GM21360 (cell line): Measurements from ENCODE around the gene HENMT1.
"Not testable (repeated sequence)": the region's sequence is repeated elsewhere in the genome, so short reads cannot be mapped to it uniquely, and the experiment has no call there.

ENCODE experiments used
- ATAC-seq: cut with Tn5 transposase; IDR thresholded peaks from one replicate; pipeline ENCODE4 v1.9.1; 2021; ENCODE audit warnings: mild to moderate bottlenecking, moderate library complexity; ENCODE audit not compliant: unreplicated experiment

Gene HENMT1

DNA sequence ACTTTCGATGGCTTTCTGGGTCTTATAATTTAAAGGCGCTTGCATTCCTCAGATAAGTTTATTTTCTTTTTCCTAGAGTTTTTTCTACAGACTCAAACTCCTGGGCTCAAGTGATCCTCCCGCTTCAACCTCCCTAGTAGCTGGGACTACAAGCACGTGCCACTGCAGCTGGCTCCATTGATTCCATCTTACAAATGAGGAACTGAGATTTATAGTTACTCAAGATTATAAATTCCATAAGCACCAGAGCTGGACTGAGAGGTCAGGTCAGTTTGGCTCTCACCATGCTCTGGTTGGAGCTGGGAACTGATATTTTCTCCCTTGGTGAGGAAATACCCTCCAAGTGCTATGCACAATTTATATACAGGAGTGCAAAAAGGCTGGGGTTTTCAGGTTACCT is 17.8 kb upstream of the HENMT1 start:
- ATAC-seq: no peak

DNA sequence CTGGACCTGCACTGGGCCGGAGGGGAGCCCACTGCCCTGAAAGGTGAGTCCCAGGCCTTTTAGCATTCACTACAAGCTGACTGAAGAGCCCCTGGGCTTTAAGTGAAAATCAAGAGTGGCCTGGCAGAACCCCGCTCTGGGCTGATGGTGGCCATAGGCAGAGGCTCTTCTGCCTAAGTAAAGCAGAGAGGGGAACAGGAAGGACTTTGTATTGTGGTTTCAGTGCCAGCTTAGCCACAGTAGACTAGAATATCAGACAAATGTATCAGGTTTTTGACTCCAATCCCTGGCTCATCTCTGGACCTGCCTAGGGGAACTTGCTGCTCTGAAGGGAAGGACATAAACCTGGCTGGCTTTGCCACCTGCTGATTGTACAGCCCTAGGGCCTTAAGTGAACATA is 10.2 kb upstream of the HENMT1 start:
- no peak for ATAC-seq

DNA sequence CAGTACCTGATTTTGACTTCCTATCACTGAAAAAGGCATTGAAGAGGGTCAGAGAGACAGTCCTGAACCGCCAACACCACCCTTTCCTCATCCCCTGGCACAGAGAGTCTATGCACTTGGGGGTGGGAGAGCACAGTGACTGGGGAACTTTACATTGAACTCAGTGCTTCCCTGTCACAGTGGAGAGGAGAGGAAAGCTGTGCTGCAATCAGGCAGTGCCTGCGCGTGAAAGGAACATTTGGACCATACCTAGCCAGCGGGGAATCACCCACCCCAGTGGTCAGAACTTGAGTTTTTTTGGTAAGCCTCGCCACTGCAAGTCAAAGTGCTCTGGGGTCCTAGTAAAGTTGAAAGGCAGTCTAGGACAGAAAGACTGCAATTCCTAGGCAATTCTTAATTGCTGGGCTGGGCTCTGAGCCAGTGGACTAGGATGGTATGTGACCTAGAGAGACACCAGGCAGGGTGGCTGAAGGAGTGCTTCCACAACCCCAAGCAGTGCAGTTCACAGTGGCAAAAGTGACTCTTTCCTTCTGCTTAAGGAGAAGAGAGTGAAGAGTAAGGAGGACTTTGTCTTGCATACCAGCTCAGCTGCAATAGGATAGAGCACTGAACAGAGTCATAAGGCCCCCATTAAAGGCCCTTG is 9.4 kb upstream of the HENMT1 start:
- no peak for ATAC-seq

DNA sequence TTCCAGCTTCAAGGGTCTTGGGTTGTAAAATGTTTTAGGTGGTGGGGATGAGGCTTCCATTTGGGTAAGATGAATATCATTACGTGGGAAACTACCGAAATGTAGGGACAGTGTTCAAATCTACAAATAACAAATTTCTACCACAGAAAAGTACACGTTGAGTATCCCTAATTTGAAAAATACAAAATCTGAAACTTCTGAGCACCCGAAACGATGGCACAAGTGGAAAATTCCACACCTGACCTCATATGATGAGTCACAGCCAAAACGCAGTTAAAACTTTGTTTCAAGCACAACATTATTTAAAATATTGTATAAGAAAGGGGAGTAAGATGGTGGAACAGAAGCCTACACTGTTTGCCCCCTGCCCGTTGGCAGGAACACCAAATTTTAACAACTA is 8.8 kb upstream of the HENMT1 start:
- no peak for ATAC-seq

DNA sequence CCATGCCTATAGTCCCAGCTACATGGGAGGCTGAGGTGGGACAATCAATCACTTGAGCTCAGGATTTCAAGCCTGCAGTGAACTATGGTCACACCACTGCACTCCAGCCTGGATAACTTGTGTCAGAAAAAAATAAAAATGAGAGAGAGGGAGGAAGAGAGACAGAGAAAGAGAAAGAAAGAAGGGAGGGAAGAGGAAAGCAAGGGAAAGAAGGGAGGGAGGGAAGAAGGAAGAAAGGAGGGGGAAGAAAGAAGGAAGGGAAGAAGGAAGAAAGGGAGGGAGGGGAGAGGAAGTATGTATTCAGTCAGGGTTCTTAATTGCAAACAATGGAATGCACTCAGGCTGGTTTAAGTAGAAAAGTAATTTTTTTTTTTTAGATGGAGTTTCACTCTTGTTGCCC is 7.9 kb upstream of the HENMT1 start:
- no peak for ATAC-seq

DNA sequence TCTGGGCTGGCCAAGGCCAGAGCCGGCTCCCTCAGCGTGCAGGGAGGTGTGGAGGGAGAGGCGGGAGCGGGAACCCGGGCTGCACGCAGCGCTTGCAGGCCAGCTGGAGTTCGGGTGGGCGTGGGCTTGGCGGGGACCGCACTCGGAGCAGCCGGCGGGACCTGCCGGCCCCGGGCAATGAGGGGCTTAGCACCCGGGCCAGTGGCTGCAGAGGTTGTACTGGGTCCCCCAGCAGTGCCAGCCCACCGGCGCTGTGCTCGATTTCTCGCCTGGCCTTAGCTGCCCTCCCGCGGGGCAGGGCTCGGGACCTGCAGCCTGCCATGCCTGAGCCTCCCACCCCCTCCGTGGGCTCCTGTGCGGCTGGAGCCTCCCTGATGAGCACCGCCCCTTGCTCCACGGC is 6.5 kb upstream of the HENMT1 start:
- ATAC-seq: not testable (repeated sequence)

DNA sequence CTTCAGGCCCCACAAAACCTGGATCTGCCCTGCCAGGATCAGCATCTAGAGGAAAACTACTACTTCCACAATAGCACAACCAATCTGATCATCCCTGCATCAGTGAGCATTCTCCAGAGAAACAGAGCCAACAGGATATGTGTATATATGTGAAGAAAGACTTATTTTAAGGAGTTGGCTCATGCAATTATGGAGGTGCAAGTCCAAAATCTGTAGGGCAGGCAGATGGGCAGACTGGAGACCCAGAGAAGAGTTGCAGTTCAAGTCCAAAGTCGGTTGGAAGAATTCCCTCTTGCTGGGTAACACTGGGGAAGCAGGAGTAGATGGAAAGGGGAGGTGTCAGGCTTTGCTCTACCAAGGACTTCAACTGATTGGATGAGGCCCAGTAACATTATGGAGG is 4.9 kb upstream of the HENMT1 start:
- ATAC-seq: no peak

DNA sequence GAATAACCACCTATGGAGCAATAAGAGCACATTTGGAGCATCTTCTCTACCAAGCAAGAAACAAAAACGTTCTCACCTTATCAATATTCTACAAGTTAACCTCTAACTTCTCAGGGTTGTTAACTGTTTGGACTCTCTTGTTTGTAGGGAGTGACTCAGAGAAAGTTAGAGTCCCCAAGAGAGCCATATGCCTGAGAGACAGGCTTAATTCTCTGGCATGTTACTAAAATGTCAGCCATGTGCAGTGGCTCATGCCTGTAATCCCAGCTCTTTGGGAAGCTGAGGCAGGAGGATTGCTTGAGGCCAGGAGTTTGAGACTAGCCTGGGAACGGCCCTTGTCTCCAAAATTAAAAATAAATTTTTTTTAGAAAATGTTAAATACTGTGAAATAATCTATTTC is 4.2 kb upstream of the HENMT1 start:
- no peak for ATAC-seq

DNA sequence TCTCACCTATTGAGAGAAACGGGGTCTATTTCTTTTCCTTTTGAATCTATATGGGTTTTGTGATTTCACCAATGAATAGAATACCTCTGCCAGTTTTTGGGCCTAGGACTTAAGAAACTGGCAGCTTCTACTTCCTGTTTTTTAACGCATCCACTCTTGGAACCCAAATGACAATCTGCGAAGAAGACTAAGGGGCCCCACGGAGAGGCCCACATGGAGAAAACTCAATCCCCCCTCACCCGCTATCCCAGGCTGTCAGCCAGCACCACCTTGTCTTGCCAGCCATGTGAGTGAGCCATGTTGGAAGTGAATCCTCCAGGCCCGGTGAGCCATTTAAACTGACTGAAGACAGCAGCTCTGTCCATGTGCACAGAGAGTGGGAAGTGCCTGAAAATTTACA is 3.6 kb upstream of the HENMT1 start:
- ATAC-seq: no peak

DNA sequence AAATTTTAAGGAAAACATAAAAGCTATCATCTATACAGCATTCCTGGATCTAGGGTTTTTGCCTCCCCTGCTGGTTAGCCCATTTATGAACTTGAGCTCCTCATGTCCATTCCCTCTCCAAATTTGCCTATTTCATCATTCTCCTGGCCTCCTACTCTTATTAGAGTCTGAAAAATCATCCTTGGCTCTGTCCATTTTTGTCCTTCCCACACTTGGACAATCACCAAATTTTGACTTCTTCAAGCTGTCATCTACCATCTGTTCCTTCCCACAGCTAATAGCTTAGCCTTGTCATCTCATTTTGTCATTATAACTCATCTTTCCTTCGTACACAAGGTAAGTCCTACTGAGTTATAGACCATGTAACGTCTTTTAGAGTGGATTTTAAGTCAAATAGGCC is 2.2 kb upstream of the HENMT1 start:
- ATAC-seq: no peak

DNA sequence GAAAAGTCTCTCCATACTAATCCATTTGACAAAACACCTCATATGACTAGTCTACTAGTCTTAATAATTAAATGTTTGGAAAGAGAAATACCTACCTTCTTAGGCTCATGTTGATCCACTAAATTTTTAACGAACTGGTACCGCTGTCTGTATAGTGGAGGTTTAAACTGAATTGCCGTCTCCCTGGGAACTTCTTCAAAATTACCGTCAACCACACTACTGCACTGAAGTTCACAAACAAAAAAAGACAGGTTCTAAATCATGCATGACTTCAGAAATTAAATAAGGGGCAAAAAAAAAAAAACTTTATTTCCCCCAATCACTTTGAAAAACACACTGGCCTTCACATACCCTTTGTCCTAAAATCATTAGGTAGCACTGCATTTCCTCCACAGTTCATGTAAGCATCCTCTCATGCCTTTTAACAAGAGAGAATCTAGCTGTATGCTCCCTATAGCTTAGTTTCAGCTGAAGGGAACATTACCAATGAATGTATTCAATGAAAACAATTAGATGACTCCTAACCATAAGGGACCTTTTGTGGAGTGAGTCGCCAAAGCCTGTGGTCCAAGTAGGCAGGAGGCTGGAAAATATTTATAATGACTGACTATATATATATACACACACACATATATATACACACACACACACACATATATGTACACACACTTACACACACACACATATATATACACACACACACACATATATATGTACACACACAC is 3.4 kb downstream of the HENMT1 start:
- ATAC-seq: no peak

DNA sequence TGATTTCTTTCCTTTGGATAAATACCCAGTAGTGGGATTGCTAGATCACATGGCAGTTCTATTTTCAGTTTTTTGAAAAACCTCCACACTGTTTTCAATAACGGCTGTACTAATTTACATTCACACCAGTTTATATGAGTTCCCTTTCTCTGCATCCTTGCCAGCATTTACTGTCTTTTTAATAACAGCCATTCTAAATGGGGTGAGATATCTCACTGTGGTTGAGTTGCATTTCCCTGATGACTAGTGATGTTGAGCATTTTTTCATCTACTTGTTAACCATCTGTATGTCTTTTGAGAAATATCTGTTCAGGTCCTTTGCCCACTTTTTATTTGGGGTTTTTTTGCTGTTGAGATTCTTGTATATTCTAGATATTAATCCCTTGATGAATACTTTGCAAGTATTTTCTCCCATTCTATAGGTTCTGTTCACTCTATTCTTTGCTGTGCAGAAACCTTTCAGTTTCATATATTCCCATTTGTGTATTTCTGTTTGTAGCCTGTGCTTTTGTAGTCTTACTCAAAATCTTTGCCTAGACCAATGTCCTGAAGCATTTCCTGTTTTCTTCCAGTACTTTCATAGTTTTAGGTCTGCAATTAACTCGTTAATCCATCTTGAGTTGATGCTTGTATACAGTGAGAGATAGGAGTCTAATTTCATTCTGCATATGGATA is 7.3 kb downstream of the HENMT1 start:
- no peak for ATAC-seq

DNA sequence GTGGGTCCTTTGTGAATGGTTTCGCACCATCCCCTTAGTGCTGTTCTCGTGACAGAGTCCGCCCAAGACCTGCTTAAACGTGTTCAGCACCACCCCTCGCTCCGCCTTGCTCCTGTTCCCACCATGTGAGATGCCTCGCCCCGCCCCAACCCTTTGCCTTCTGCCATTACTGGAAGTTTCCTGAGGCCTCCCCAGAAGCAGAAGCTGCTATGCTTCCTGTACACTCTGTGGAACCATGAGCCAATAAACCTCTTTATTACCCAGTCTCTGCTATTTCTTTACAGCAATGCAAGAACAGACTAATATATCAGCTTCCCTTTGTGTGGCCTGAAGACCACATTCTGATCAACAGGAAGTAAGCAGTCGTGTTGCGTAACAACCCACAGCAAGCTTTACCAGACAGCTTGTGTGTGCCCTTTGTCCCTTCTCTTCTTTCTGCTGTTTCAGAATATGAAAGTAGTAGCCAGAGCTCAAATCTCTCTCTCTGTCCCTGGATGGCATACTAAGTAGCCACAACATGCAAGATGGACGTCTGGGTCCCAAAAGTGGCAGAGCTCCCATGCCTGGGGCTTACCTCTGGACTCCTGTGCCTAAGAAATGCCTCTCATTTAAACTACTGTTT is 14.1 kb downstream of the HENMT1 start:
- no peak for ATAC-seq

DNA sequence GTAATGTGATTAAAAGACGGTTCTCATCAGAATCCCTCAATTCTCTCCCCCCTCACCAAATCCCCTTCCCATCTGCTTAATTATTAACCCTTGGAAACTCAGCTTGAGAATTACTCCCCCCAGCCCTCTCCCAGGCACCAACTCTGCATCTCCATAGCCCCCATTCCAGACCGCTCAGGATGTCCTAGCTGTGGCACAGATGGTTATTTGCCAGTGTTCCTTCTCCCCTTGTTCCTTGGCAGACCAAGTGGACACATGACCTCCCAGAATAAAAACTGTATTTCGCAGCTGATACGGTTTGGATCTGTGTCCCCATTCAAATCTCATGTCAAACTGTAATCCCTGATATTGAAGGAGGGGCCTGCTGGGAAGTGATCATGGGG is 14.6 kb downstream of the HENMT1 start:
- ATAC-seq: no peak

DNA sequence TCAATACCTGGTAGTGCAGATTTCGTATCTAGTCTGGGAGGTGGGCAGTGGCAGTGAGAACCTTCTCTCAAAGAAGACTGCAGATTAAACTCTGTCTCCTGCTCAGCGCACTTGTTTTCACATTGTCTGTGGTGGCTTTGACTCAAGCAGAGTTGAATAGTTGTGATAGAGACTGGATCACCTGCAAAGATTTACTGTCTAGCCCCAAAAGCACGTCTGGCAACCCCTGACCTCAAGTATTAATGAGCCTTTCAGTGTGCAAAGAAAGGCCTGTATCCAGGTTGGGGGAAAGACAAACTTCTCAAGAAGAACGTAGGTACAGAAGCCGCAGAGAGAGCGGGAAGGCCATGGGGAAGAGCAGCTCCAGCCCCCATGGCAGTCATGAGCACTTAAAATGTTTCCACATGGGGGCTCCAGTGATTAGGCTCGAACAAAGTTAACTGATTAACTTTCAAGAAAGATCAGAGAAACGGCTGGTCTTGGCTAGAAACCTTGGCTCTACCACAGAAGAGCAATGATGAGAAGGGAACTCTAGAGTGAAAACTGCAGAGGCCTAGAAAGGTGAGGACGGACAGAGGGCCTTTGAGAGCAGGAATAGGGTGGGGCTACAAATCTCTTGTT is 15.2 kb downstream of the HENMT1 start:
- ATAC-seq: no peak

DNA sequence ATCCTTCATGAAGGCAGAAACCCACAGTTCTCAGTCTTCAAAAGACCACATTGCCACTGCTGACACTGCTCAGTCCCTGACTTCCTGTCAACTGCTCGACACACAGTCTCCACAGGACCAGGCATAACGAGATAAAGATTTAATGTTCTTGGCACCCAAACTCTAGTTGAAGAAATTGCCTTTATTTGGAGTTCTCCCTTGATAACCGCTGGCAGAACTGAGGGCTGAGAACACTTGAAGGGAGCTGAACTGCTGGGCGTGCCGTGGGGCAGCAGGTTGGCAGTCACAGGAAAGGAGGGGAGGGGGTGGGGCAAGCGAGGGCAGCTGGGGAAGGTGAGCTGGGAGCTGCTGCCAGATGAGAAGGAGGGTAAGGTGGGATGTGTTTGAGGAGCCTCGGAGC is 15.9 kb downstream of the HENMT1 start:
- ATAC-seq: no peak

DNA sequence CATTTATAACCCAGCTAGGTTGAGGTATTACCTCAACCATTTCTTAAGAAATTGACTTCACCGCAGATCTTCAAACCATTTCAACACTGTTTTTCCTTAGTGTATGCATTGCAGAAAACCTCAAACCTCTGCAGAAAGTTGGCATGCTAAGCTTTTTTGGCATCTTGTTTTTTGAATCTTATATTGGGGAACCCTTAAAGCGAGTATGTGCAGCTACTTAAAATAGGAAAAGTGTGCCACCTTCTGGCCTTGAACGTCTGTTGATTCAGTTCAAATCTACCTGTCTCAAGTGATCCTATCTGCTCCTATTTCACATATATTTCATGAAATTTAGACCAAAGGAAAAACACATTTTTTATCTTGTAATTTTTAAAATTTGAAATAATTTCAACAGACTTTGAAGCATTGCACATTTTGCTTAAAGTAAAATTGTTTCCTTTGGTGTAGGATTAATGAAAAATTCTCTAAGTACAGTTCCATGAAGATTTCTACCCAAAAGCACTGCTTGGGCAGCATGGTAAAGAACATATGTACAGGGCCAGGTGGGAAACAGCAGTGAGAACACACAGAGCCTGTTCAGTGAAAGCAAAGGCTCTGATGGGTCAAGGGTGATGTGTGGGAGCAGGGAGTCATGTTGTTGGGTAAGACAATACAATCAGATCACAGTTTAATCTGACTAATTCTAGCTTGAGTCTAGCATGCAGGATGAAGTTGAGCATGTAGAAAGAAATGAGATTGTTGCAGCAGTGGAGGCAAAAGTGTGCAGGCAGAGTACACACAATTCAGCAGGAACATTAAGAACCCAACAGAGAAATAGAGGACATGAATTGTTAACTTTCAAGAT is 17.2 kb downstream of the HENMT1 start:
- ATAC-seq: no peak

DNA sequence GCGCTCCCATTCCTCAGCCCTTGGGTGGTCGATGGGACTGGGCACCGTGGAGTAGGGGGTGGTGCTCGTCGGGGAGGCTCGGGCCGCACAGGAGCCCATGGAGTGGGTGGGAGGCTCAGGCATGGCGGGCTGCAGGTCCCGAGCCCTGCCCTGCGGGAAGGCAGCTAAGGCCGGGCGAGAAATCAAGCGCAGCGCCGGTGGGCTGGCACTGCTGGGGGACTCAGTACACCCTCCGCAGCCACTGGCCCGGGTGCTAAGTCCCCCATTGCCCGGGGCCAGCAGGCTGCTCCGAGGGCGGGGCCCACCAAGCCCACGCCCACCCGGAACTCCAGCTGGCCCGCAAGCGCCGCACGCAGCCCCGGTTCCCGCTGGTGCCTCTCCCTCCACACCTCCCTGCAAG is 20.0 kb downstream of the HENMT1 start:
- ATAC-seq: not testable (repeated sequence)

DNA sequence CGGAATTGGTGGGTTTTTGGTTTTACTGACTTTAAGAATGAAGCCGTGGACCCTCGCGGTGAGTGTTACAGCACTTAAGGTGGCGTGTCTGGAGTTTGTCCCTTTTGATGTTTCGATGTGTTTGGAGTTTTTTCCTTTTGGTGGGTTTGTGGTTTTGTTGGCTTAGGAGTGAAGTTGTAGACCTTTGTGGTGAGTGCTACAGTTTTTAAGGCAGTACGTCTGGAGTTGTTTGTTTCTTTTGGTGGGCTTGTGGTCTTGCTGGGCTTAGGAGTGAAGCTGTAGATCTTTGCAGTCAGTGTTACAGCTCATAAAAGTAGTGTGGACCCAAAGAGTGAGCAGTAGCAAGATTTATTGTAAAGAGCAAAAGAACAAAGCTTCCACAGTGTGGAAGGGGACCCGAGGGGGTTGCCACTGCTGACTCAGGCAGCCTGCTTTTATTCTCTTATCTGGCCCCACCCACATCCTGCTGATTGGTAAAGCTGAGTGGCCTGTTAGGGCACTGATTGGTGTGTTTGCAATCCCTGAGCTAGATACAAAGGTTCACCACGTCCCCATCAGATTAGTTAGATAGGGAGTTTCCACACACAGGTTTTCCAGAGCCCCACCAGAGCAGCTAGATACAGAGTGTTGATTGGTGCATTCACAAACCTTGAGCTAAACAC is 20.9 kb downstream of the HENMT1 start:
- ATAC-seq: no peak

DNA sequence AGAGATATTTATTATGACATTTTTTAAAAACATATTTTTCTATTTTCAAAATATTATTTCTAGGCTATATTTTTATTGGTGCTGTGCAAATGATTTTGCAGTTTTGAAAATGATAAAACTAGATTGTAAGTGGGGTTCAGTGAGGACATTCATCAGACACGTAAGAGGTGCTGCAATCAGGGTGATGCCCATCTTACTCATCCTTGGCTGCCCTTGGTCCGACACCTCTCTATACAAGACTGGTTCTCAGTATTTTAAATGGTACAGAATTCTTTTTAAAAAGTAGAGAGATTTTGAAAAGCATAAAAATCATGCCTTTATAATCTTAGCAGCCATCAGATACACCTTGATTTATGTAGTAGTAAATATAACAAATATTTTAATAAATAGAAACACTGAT is 24.0 kb downstream of the HENMT1 start:
- ATAC-seq: no peak
